RKO (cell line): Measurements from ENCODE around the gene IMPDH1.

Experiments
- DNase-seq: peaks from one replicate; pipeline ENCODE4 v3.0.0-alpha.2; 2016; ENCODE audit warnings: low spot score

The IMPDH1 gene

GRCh38 chr7:128387216-128388144 lies 22.3 kb downstream of the IMPDH1 start:
- DNase-seq, result peak; percentile 80

DNA sequence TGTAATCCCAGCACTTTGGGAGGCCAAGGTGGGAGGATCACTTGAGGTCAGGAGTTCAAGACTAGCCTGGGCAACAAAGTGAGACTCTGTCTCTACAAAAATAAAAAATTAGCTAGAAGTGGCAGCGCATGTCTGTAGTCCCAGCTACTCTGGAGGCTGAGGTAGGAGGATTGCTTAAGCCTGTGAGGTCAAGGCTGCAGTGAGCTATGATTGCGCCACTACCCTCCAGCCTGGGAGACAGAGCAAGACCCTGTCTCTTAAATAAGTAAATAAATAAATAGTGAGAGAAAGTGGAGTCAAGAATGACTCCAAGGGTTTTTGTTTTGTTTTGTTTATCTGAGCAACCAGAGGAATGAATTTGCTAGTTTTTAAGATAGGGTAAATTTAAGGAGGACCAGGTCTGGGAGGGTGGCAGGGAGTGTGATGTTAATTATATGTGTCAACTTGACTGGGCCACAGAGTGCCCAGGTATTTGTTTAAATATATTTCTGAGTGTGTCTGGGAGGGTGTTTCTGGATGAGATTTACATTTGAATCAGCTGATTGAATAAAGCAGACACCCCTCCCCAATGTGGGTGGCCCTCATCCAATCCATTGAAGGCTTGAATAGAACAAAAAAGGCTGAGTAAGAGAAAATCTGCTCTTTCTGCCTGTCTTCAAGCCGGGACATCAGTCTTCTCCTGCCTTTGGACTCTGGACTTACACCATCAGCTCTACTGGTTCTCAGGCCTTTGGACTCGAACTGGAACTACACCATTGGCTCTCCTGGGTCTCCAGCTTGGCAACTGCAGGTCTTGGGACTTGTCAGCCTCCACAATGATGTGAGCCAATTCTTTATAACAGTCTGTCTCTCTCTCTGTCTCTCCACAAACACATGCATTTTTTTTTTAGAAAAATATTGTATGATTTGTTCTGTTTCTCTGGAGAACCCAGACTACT lies 23.5 kb downstream of the IMPDH1 start:
- no peak for DNase-seq

GRCh38 chr7:128384726-128385125 lies 25.1 kb downstream of the IMPDH1 start:
- DNase-seq, result no peak

- peak; percentile 65 for DNase-seq
These were observed 26.0 kb downstream of the IMPDH1 start for GRCh38 chr7:128383776-128384175.

DNA sequence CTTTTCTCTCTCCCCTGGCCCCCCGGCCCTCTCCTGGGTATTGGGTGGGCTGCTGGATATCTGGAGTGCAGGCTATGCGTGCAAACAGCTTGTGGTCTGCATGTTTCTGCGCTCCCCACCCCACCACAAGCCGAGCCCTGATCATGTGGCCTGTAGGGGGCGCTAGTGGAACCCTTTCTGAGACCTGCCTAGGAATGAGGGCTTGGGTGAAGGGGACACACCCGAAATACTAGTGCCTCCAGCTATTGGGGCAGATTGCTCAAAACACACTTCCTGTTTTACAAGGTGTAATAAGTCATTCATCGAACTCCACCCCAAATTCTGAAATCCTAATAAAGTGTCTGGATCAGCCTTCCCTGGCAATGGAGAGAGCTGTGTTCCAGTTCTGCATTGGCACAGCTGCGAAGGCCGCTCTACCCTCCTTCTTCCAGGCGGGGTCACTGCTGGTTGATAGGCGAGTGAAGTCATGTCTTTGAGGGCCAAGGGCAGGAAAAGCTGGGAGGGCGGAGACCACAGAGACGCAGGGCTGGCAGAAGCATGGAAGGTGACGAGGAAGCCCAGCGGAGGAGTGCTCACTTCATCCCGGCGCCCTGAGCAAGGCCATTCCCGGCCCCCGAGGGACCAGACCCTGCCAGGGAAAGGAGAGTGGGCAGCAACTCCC lies 28.5 kb downstream of the IMPDH1 start:
- no peak for DNase-seq

GRCh38 chr7:128380483-128381106 lies 29.2 kb downstream of the IMPDH1 start:
- DNase-seq, result no peak

GRCh38 chr7:128379900-128380479 lies 29.8 kb downstream of the IMPDH1 start:
- DNase-seq, result no peak

- no peak for DNase-seq
These were observed 31.1 kb downstream of the IMPDH1 start for GRCh38 chr7:128378637-128379036.

GRCh38 chr7:128376077-128376476 lies 33.7 kb downstream of the IMPDH1 start:
- DNase-seq, result no peak

DNA sequence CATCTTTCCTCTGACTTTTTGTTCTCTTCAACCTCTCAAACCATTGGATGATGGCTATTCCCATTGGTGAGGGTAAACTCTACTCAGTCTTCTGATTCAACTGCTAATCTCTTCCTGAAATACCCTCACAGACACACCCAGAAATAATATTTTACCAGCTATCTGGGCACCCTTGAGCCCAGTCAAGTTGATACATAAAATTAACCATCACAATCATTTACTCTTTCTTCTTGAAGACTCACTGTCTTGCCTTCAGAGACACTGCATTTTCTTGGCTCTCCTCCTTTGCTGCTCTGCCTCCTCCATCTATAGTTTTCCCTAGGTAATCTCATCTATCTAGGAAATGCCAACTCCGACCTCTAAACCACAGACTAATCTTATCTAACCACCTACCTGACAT lies 35.7 kb downstream of the IMPDH1 start:
- DNase-seq, result no peak

GRCh38 chr7:128373606-128374005 lies 36.2 kb downstream of the IMPDH1 start:
- DNase-seq, result no peak

GRCh38 chr7:128370491-128370890 lies 39.3 kb downstream of the IMPDH1 start:
- no peak for DNase-seq

DNA sequence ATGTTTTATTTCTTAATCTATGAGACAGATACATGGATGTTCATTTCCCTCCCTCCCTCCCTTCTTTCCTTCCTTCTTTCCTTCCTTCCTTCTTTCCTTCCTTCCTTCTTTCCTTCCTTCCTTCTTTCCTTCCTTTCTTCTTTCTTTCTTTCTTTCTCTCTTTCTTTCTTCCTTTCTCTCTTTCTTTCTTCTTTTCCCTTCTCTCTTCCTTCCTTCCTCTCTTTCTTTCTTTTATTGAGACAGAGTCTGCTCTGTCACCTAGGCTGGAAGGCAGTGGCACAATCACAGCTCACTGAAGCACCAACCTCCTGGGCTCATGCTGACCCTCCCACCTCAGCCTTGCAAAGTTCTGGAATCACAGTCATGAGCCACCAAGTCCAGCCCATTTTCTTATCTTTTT lies 42.8 kb downstream of the IMPDH1 start:
- no peak for DNase-seq

GRCh38 chr7:128366300-128366699 lies 43.5 kb downstream of the IMPDH1 start:
- no peak for DNase-seq

GRCh38 chr7:128365432-128365831 lies 44.4 kb downstream of the IMPDH1 start:
- DNase-seq, result no peak

- DNase-seq, result no peak
These were observed 45.5 kb downstream of the IMPDH1 start for GRCh38 chr7:128364166-128364870.

DNA sequence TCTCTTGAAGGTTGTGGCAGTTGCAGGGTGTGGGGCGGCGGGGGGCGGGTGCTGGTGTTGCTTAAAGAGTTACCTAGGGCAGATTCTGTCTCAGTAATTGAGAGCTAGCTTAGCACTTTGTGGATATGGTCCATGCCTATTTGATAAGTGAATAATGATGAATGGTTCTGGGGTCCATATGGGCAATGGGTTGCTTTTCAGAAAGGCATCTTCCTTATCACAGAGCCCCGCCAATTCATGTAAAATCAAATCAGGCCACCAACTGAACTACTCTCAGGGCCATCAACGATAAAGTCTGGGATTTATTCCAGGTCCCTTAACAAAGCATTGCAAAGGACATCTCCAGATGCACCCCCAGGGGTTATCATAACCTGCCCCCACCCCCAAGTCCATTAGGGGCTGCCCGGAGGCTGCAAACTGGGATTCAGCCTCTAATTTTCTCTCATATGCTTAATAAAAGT lies 46.5 kb downstream of the IMPDH1 start:
- no peak for DNase-seq

DNA sequence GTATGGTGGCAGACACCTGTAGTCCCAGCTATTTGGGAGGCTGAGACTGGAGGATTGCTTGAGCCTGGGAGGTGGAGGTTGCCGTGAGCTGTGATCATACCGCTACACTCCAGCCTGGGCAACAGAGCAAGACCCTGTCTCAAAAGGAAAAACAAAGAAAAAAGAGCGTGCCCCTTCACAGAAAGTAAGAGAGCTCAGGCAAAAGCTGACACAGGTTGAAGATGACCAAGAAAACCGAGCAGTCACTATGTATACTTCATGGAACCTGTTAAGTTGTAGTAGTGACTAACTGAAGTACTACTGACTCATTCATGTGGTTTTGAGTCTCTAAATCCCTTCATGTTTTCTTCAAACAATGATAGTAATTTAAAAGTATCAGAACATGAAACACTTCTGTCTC lies 47.1 kb downstream of the IMPDH1 start:
- peak; percentile 80 for DNase-seq

DNA sequence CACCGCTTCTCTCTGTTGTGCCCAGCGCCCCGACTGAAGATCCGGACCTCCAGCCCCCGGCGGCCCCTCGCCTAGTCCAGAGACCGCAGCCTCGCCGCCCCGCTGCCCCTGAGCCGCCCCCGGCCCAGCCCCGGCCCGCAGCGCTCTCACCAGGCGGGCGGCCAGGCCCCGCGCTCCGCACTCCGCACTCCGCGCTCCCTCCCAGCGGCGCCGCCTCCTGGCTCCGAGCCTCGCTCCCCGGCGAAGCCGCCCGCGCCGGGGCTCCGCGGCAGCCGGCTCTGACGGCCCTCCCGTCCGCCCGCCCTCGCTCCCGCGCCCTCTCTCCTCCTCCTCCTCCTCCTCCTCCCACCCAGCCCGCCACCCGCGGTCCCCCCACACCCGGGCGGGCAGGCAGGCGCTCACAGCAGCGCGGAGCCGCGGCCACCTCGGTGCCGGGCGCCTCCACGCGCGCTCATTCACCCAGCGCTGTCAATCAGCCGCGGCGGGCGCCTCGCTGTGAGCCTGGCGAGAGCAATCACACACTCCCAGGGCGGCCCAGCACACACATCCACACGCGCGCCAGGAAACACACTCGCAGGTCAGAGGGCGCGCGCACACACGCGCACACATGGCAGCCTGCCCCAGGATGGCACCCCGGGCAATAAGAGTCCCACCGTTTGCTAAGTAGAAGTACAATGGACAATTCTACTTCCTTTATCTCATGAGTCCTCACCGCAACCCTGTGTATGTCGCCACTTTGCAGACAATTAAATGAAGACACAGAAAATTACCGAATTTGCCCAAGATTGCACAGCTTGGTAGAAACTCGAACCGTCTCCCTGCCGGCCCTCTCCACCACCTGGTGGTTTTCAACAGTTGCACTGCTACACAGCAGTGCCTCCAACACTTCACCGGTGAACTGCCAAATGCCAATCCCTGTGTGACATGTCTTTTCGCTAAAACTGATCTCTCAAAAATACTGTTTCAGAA lies 48.1 kb downstream of the IMPDH1 start, which contains the start of gene PRRT4:
TSS of gene PRRT4 (minus strand) at position 280 of the 969 bp plus-strand sequence.
- peak; percentile 29 for DNase-seq
